Mesenchymal stem cell (in vitro differentiated cells and primary cell): ENCODE measurements around the gene KCNK2.

ENCODE experiments used
- DNase-seq: peaks from one replicate; pipeline ENCODE4 v3.0.0-alpha.2; 2013
- H2AFZ ChIP-seq: one replicate; pipeline ENCODE4 v1.6.1; 2013; ENCODE audit warnings: low read depth, mild to moderate bottlenecking, control low read depth, inconsistent platforms, low read length, moderate library complexity
- H2AK5ac ChIP-seq: 2 replicates; pipeline ENCODE4 v1.6.1; 2013; ENCODE audit warnings: low read length, moderate library complexity, mild to moderate bottlenecking, inconsistent platforms; ENCODE audit not compliant: severe bottlenecking
- H2BK120ac ChIP-seq: one replicate; pipeline ENCODE4 v1.6.1; 2013; ENCODE audit warnings: low read depth, mild to moderate bottlenecking, inconsistent platforms, low read length, moderate library complexity
- H2BK12ac ChIP-seq, 2 experiments: one replicate each; pipeline ENCODE4 v1.6.1; 2013; ENCODE audit warnings: inconsistent platforms in 2 of 2, low read length in 2 of 2, mild to moderate bottlenecking in 2 of 2, moderate library complexity in 2 of 2, control low read depth in 1 of 2
- H2BK15ac ChIP-seq: one replicate; pipeline ENCODE4 v1.6.1; 2013; ENCODE audit warnings: mild to moderate bottlenecking, low read depth, inconsistent platforms; ENCODE audit not compliant: poor library complexity, severe bottlenecking
- H2BK5ac ChIP-seq: 2 replicates; pipeline ENCODE4 v1.6.1; 2013; ENCODE audit warnings: low read depth, mild to moderate bottlenecking, low read length, control low read depth, inconsistent platforms; ENCODE audit not compliant: poor library complexity, severe bottlenecking
- H3K14ac ChIP-seq, 2 experiments: one replicate each; pipeline ENCODE4 v1.6.1; 2013; ENCODE audit warnings: inconsistent platforms in 2 of 2, low read length in 2 of 2, control low read depth in 1 of 2, mild to moderate bottlenecking in 1 of 2, moderate library complexity in 1 of 2
- H3K18ac ChIP-seq, 2 experiments: one replicate each; pipeline ENCODE4 v1.6.1; 2013; ENCODE audit warnings: inconsistent platforms in 2 of 2, low read length in 2 of 2, control low read depth in 1 of 2, low read depth in 1 of 2, mild to moderate bottlenecking in 1 of 2
- H3K23ac ChIP-seq, 2 experiments: one replicate each; pipeline ENCODE4 v1.6.1; 2013; ENCODE audit warnings: inconsistent platforms in 2 of 2, low read length in 2 of 2, mild to moderate bottlenecking in 2 of 2, moderate library complexity in 2 of 2, control low read depth in 1 of 2
- H3K27ac ChIP-seq: 2 replicates; pipeline ENCODE4 v1.5.1; 2013; ENCODE audit warnings: mild to moderate bottlenecking, moderate library complexity, low read length, control low read depth, inconsistent platforms; ENCODE audit not compliant: poor library complexity, severe bottlenecking
- H3K27me3 ChIP-seq, 2 experiments: 2 replicates each; pipeline versions ENCODE4 v1.6.1 to v1.7.0; 2013; ENCODE audit warnings: low read length in 2 of 2, mild to moderate bottlenecking in 2 of 2, moderate library complexity in 2 of 2, control low read depth in 1 of 2, inconsistent platforms in 1 of 2; ENCODE audit not compliant: control insufficient read depth in 1 of 2, insufficient read depth in 1 of 2
- H3K36me3 ChIP-seq, 2 experiments: 2 replicates each; pipeline versions ENCODE4 v1.6.1 to v1.7.0; 2013; ENCODE audit warnings: low read length in 2 of 2, control low read depth in 1 of 2, inconsistent platforms in 1 of 2, low read depth in 1 of 2, mild to moderate bottlenecking in 1 of 2; ENCODE audit not compliant: insufficient read depth in 2 of 2, control insufficient read depth in 1 of 2
- H3K4ac ChIP-seq, 2 experiments: one replicate each; pipeline ENCODE4 v1.6.1; 2013; ENCODE audit warnings: inconsistent platforms in 2 of 2, low read length in 2 of 2, mild to moderate bottlenecking in 2 of 2, moderate library complexity in 2 of 2, control low read depth in 1 of 2, low read depth in 1 of 2
- H3K4me1 ChIP-seq: 2 replicates; pipeline ENCODE4 v1.6.1; 2013; ENCODE audit warnings: low read depth, low read length, control low read depth; ENCODE audit not compliant: control insufficient read depth, insufficient read depth
- H3K4me2 ChIP-seq: 2 replicates; pipeline ENCODE4 v1.6.1; 2013; ENCODE audit warnings: low read length, mild to moderate bottlenecking, inconsistent platforms; ENCODE audit not compliant: poor library complexity, severe bottlenecking
- H3K4me3 ChIP-seq, 2 experiments: 2 replicates each; pipeline versions ENCODE4 v1.5.1 to v1.7.0; 2013; ENCODE audit warnings: low read length in 2 of 2, mild to moderate bottlenecking in 2 of 2, control low read depth in 1 of 2, low read depth in 1 of 2; ENCODE audit not compliant: insufficient read depth in 1 of 2
- H3K79me1 ChIP-seq: replicated peaks from 2 replicates; pipeline ENCODE4 v1.6.1; 2013; ENCODE audit warnings: mild to moderate bottlenecking, control low read depth, low read length, inconsistent platforms; ENCODE audit not compliant: poor library complexity, severe bottlenecking
- H3K9ac ChIP-seq: 2 replicates; pipeline ENCODE4 v1.7.0; 2013; ENCODE audit warnings: mild to moderate bottlenecking, low read length, moderate library complexity
- H3K9me3 ChIP-seq: 2 replicates; pipeline ENCODE4 v1.7.0; 2013; ENCODE audit warnings: mild to moderate bottlenecking, low read length; ENCODE audit not compliant: control insufficient read depth
- H4K8ac ChIP-seq: one replicate; pipeline ENCODE4 v1.6.1; 2013; ENCODE audit warnings: inconsistent platforms, mild to moderate bottlenecking, low read length, moderate library complexity
- H4K91ac ChIP-seq: one replicate; pipeline ENCODE4 v1.6.1; 2013; ENCODE audit warnings: mild to moderate bottlenecking, low read length, inconsistent platforms
- WGBS: methylation state at CpG from one replicate; pipeline ENCODE4 v1.1.7; 2013; ENCODE audit warnings: mixed read lengths; 5-methylcytosine and 5-hydroxymethylcytosine counted together

KCNK2 gene

DNA sequence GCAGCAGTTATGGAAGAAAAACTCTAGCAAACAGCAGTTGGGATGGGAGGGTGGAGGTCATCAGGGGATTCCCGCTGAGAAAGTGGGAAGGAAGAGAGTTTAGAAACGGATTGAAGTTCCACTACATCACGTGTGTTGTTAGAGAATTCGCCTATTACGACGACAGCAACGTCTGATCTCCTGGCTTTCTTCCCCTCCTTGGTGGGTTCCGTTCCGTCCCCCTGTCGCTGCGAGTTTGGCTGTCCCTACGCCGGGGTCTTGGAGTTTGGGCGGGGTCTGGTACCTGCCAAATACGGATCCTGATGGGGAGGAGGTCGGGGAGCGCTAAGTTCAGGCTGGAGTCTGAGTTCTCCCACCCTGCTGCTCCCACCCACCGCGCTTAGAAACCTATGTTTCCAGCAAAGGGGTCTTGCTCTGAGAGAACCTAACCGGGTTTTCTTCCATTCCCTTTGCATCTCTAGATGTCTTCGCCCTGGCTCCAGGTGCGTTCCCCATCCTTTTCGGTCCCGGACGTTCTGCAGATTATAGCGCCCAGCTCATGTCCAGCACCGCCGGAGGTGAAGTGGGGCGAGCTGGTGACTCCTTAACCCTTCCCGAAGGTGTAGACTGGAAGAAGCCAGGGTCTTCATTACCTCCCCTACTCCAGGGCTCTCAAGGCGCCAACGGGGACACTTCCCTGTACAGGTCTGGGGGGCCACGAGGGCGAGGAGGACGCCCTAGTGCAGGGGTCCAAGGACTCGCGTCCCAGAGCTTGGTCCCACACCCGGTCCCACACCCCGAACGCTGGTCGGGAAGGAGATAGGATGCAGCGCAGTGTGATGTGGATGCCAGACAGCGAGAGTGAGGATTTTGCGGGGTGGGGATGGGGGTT is 641 bp upstream of the KCNK2 start:
- WGBS = 5% methylated on average over 41 of the region's 44 CpGs
- Histone ChIP-seq H3K4ac (no peak overlapping the region), H2BK12ac (peak overlapping the region; percentile 6 to 89), H3K14ac (peak overlapping the region in 1 of 2 experiments; percentile 6), H3K79me1 (no peaks in the 10 kb centered on the region), H3K27ac (no peak overlapping the region), H2AK5ac (no peak overlapping the region), H3K23ac (no peak overlapping the region), H3K4me2 (peak overlapping the region; percentile 98), H2BK5ac (no peak overlapping the region), H3K36me3 (peaks cover 0 to 8% of the 10 kb centered on the region in 2 experiments), H4K91ac (no peak overlapping the region), H3K9ac (peak overlapping the region; percentile 78), H3K9me3 (no peaks in the 10 kb centered on the region), H4K8ac (no peak overlapping the region), H3K18ac (peak overlapping the region in 1 of 2 experiments; percentile 28), H3K27me3 (peaks cover 0 to 28% of the 10 kb centered on the region in 2 experiments), H2BK15ac (peak overlapping the region; percentile 6), H2AFZ (peak overlapping the region; percentile 43), H2BK120ac (no peak overlapping the region), H3K4me1 (peaks cover 18% of the 10 kb centered on the region), H3K4me3 (peak overlapping the region; percentile 35 to 81)
- peak; percentile 10 for DNase-seq

DNA sequence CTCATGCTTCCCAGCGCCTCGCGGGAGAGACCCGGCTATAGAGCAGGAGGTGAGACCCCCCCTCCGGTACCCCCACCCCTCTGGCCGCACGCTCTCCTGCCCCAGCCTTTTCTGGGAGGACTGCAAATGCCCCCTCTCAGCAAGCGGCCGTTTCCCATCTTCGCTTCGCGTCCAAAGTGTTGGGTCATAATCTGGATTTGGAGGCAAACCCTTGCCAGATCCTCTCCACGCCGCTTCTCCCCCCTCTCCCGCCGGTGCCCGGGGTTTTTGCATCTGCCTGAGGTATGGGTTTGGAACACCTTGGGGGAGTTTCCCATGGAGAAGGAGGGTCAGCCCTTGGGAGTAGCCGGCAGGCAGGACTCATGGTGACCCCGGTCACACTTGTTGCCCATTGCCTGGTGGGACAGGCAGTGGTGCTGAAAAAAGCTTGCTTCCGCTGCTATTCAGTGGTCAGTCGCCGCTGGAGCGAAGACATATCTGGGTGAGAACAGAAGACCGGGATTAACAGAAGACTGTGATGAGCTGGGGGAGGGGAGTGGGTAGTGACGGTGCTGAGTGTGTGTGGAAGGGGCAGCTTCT is 935 bp downstream of the KCNK2 start:
- H3K4me1 ChIP-seq = peaks cover 18% of the 10 kb centered on the region
- no peak overlapping the region for H2AK5ac ChIP-seq
- DNase-seq = peak; percentile 39
- no peaks in the 10 kb centered on the region for H3K9me3 ChIP-seq
- peak overlapping the region in 1 of 2 experiments; percentile 14 for H3K23ac ChIP-seq
- no peak overlapping the region for H4K91ac ChIP-seq
- H3K36me3 ChIP-seq = peaks cover 0 to 9% of the 10 kb centered on the region in 2 experiments
- H3K27ac ChIP-seq = no peak overlapping the region
- H3K79me1 ChIP-seq = no peaks in the 10 kb centered on the region
- no peak overlapping the region for H3K14ac ChIP-seq
- peak overlapping the region; percentile 98 for H3K4me2 ChIP-seq
- H3K4ac ChIP-seq = no peak overlapping the region
- H2AFZ ChIP-seq = no peak overlapping the region
- H2BK120ac ChIP-seq = no peak overlapping the region
- H3K18ac ChIP-seq = no peak overlapping the region
- H2BK12ac ChIP-seq = no peak overlapping the region
- peaks cover 0 to 28% of the 10 kb centered on the region in 2 experiments for H3K27me3 ChIP-seq
- peak overlapping the region; percentile 62 to 89 for H3K4me3 ChIP-seq
- peak overlapping the region; percentile 84 for H3K9ac ChIP-seq
- H2BK5ac ChIP-seq = no peak overlapping the region
- 8% methylated on average over 23 of the region's 25 CpGs for WGBS
- H2BK15ac ChIP-seq = no peak overlapping the region
- H4K8ac ChIP-seq = no peak overlapping the region

DNA sequence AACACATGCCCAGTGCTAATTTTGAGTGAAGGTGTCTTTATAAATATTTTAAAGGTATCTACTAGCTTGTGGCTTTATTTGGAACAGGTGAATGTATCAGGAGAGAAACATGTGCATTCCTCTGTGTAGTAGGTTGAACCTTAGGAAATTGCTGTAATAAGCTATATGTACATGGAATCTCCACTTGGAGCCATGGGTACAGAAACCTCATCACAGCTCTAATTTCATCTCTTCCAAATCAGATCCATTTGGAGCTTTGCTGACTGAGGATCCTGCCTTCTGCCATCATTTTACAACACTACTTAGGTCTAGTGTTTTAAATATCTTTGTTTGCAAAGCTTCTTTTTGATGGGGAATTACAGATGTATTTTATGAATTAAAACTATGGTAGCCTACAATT is 2.1 kb downstream of the KCNK2 start:
- Histone ChIP-seq H3K27me3 (peaks cover 0 to 28% of the 10 kb centered on the region in 2 experiments), H3K36me3 (peaks cover 0 to 16% of the 10 kb centered on the region in 2 experiments), H2AFZ (no peak overlapping the region), H3K9ac (peak overlapping the region; percentile 84), H3K4me1 (peaks cover 18% of the 10 kb centered on the region), H3K23ac (no peak overlapping the region), H3K27ac (no peak overlapping the region), H2BK5ac (no peak overlapping the region), H3K79me1 (no peaks in the 10 kb centered on the region), H4K91ac (no peak overlapping the region), H3K18ac (no peak overlapping the region), H2BK120ac (no peak overlapping the region), H3K4me3 (peak overlapping the region in 1 of 2 experiments; percentile 89), H3K9me3 (no peaks in the 10 kb centered on the region), H3K4ac (no peak overlapping the region), H3K14ac (no peak overlapping the region), H2BK12ac (no peak overlapping the region), H3K4me2 (no peak overlapping the region), H4K8ac (no peak overlapping the region), H2BK15ac (no peak overlapping the region), H2AK5ac (no peak overlapping the region)
- DNase-seq = no peak

DNA sequence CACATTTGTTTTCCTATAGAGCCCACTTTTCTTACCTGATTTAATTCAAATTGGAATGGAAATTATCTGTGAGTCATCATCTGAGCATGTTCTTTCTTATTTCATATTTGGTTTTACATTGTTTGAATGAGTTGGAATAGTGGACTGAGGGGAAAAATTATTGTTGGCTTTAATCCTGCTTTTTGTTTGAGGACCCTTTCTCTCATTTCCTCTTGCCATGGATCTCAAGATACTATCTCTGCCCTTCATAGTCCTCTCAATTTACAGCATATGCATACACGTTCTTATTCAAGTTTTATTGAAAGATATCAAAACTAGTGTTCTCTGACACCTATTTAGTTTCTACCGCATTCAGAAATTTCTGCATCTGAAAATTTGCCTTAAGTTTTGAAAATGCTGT is 5.1 kb downstream of the KCNK2 start:
- Histone ChIP-seq H2AFZ (no peak overlapping the region), H2BK12ac (no peak overlapping the region), H2BK15ac (no peak overlapping the region), H3K14ac (no peak overlapping the region), H3K9me3 (no peaks in the 10 kb centered on the region), H3K36me3 (peaks cover 0 to 42% of the 10 kb centered on the region in 2 experiments), H3K4me3 (no peak overlapping the region), H2BK5ac (no peak overlapping the region), H3K27me3 (peaks cover 0 to 11% of the 10 kb centered on the region in 2 experiments), H2BK120ac (no peak overlapping the region), H3K4me2 (no peak overlapping the region), H3K79me1 (no peaks in the 10 kb centered on the region), H3K27ac (no peak overlapping the region), H3K23ac (no peak overlapping the region), H3K9ac (no peak overlapping the region), H4K8ac (no peak overlapping the region), H3K4me1 (peaks cover 8% of the 10 kb centered on the region), H2AK5ac (no peak overlapping the region), H3K4ac (no peak overlapping the region), H3K18ac (no peak overlapping the region), H4K91ac (no peak overlapping the region)
- DNase-seq = no peak
- 92% methylated on average over 2 of the region's 2 CpGs for WGBS
